ENCODE data around the gene CHRM4. TPM values are rescaled to one million over a fixed set of nuclear protein-coding genes. Genes with fewer than 3 reads are reported as not detected.

Gene CHRM4
- total RNA-seq, 1 donor, result not detected

- no peak for TF ChIP-seq CTCF (IDR thresholded peaks at IDR 0.05; ENCODE audit: insufficient read depth, low read depth, low read length)
- no peak for DNase-seq (ENCODE audit: low read depth)
- H3K4me3 ChIP-seq (ENCODE audit: low read depth, low read length), result no peak overlapping the region
These were observed 7.4 kb downstream of the CHRM4 start for GRCh38 chr11:46383974-46384701.

GRCh38 chr11:46383404-46383758 lies 8.2 kb downstream of the CHRM4 start:
- no peak for TF ChIP-seq CTCF (IDR thresholded peaks at IDR 0.05; ENCODE audit: insufficient read depth, low read depth, low read length)
- DNase-seq (ENCODE audit: low read depth), result no peak
- H3K4me3 ChIP-seq (ENCODE audit: low read depth, low read length), result no peak overlapping the region

GRCh38 chr11:46382646-46383403 lies 8.8 kb downstream of the CHRM4 start:
- H3K4me3 ChIP-seq (ENCODE audit: low read depth, low read length), result peak overlapping the region; percentile 63
- peak; percentile 61 for TF ChIP-seq CTCF (IDR thresholded peaks at IDR 0.05; ENCODE audit: insufficient read depth, low read depth, low read length)
- DNase-seq (ENCODE audit: low read depth), result peak; percentile 49

- TF ChIP-seq CTCF (IDR thresholded peaks at IDR 0.05; ENCODE audit: insufficient read depth, low read depth, low read length), result no peak
- peak overlapping the region; percentile 63 for H3K4me3 ChIP-seq (ENCODE audit: low read depth, low read length)
- no peak for DNase-seq (ENCODE audit: low read depth)
These were observed 9.5 kb downstream of the CHRM4 start for GRCh38 chr11:46381819-46382645.

GRCh38 chr11:46381048-46381818 lies 10.3 kb downstream of the CHRM4 start, which contains the start of gene MDK:
MDK (plus strand) TSS chr11:46381669; CDS start chr11:46382058, 389 bp downstream.
- H3K4me3 ChIP-seq (ENCODE audit: low read depth, low read length), result peak within 1 kb of the TSS; percentile 63
- TF ChIP-seq CTCF (IDR thresholded peaks at IDR 0.05; ENCODE audit: insufficient read depth, low read depth, low read length), result no peak

More at GRCh38 chr11:46381048-46381818, 10.3 kb downstream of the CHRM4 start, which contains the start of gene MDK:
- no peak for DNase-seq (ENCODE audit: low read depth)
